HEK293 (cell line): ENCODE measurements around the gene PNPO.

Experiments
- KLF10 ChIP-seq: fragments of 450-650 bp; IDR thresholded peaks from 2 replicates; pipeline ENCODE4 v1.5.1; 2018; ENCODE audit warnings: missing biosample characterization, mild to moderate bottlenecking, missing genetic modification characterization
- KLF17 ChIP-seq: fragments of 450-650 bp; formaldehyde crosslinking; IDR thresholded peaks from 2 replicates; pipeline ENCODE4 v1.5.1; 2016; ENCODE audit warnings: missing biosample characterization, missing genetic modification characterization
- PRDM1 ChIP-seq: fragments of 450-650 bp; formaldehyde crosslinking; IDR thresholded peaks from 2 replicates; pipeline ENCODE4; 2016; ENCODE audit warnings: missing biosample characterization, missing genetic modification characterization
- PRDM6 ChIP-seq: fragments of 450-650 bp; formaldehyde crosslinking; IDR thresholded peaks from 2 replicates; pipeline ENCODE4 v1.5.1; 2017; ENCODE audit warnings: missing biosample characterization, missing genetic modification characterization
- SALL2 ChIP-seq: fragments of 450-650 bp; formaldehyde crosslinking; IDR thresholded peaks from 2 replicates; pipeline ENCODE4 v1.5.0; 2017; ENCODE audit warnings: missing biosample characterization, mild to moderate bottlenecking, missing genetic modification characterization, borderline replicate concordance
- SETDB1 ChIP-seq: IDR thresholded peaks from one replicate; pipeline ENCODE4 v1.6.1; 2017; ENCODE audit warnings: mild to moderate bottlenecking, low read length, moderate library complexity, mixed read lengths; ENCODE audit not compliant: insufficient read length
- SP7 ChIP-seq: fragments of 450-650 bp; formaldehyde crosslinking; IDR thresholded peaks from 2 replicates; pipeline ENCODE4 v1.5.1; 2016; ENCODE audit warnings: missing biosample characterization, missing genetic modification characterization
- WT1 ChIP-seq: fragments of 450-650 bp; formaldehyde crosslinking; IDR thresholded peaks from 2 replicates; pipeline ENCODE4 v1.5.1; 2016; ENCODE audit warnings: missing biosample characterization, missing genetic modification characterization
- YY2 ChIP-seq: fragments of 450-650 bp; formaldehyde crosslinking; IDR thresholded peaks from 2 replicates; pipeline ENCODE4 v1.5.1; 2016; ENCODE audit warnings: missing biosample characterization, missing genetic modification characterization
- ZBTB1 ChIP-seq: fragments of 450-650 bp; formaldehyde crosslinking; IDR thresholded peaks from 2 replicates; pipeline ENCODE4 v1.5.1; 2016; ENCODE audit warnings: missing biosample characterization, missing genetic modification characterization
- ZBTB17 ChIP-seq: fragments of 450-650 bp; formaldehyde crosslinking; IDR thresholded peaks from 2 replicates; pipeline ENCODE4 v1.5.1; 2016; ENCODE audit warnings: missing biosample characterization, missing genetic modification characterization
- ZEB2 ChIP-seq: fragments of 450-650 bp; formaldehyde crosslinking; IDR thresholded peaks from 2 replicates; pipeline ENCODE4 v1.5.1; 2016; ENCODE audit warnings: missing biosample characterization, missing genetic modification characterization
- ZFP3 ChIP-seq: fragments of 450-650 bp; formaldehyde crosslinking; IDR thresholded peaks from 2 replicates; pipeline ENCODE4 v1.5.1; 2016; ENCODE audit warnings: low read depth, missing biosample characterization, missing genetic modification characterization
- ZNF112 ChIP-seq: fragments of 450-650 bp; formaldehyde crosslinking; IDR thresholded peaks from 2 replicates; pipeline ENCODE4 v1.5.0; 2017; ENCODE audit warnings: missing biosample characterization, missing genetic modification characterization
- ZNF133 ChIP-seq: fragments of 450-650 bp; formaldehyde crosslinking; IDR thresholded peaks from 2 replicates; pipeline ENCODE4 v1.5.1; 2016; ENCODE audit warnings: missing biosample characterization, missing genetic modification characterization
- ZNF155 ChIP-seq: fragments of 450-650 bp; formaldehyde crosslinking; IDR thresholded peaks from 2 replicates; pipeline ENCODE4 v1.5.1; 2016; ENCODE audit warnings: missing biosample characterization, missing genetic modification characterization
- ZNF19 ChIP-seq: fragments of 450-650 bp; formaldehyde crosslinking; IDR thresholded peaks from 2 replicates; pipeline ENCODE4; 2016; ENCODE audit warnings: missing biosample characterization, missing genetic modification characterization, low read depth
- ZNF202 ChIP-seq: fragments of 450-650 bp; formaldehyde crosslinking; IDR thresholded peaks from 2 replicates; pipeline ENCODE4 v1.5.1; 2016; ENCODE audit warnings: missing biosample characterization, missing genetic modification characterization, borderline replicate concordance
- ZNF302 ChIP-seq: fragments of 450-650 bp; formaldehyde crosslinking; IDR thresholded peaks from 2 replicates; pipeline ENCODE4 v1.5.1; 2016; ENCODE audit warnings: missing biosample characterization, missing genetic modification characterization, low read depth
- ZNF501 ChIP-seq: fragments of 450-650 bp; formaldehyde crosslinking; IDR thresholded peaks from 2 replicates; pipeline ENCODE4 v1.5.1; 2016; ENCODE audit warnings: missing biosample characterization, missing genetic modification characterization
- ZNF510 ChIP-seq: fragments of 450-650 bp; formaldehyde crosslinking; IDR thresholded peaks from 2 replicates; pipeline ENCODE4 v1.5.1; 2018; ENCODE audit warnings: mild to moderate bottlenecking, missing genetic modification characterization, missing biosample characterization; ENCODE audit not compliant: insufficient replicate concordance
- ZNF529 ChIP-seq: fragments of 450-650 bp; formaldehyde crosslinking; IDR thresholded peaks from 2 replicates; pipeline ENCODE4 v1.5.1; 2017; ENCODE audit warnings: missing genetic modification characterization, missing biosample characterization; ENCODE audit not compliant: insufficient replicate concordance
- ZNF571 ChIP-seq: fragments of 450-650 bp; formaldehyde crosslinking; IDR thresholded peaks from 2 replicates; pipeline ENCODE4 v1.5.0; 2017; ENCODE audit warnings: missing biosample characterization, missing genetic modification characterization
- ZNF596 ChIP-seq: fragments of 450-650 bp; IDR thresholded peaks from 2 replicates; pipeline ENCODE4 v1.5.0; 2018; ENCODE audit warnings: missing biosample characterization, mild to moderate bottlenecking, missing genetic modification characterization, moderate library complexity
- ZNF610 ChIP-seq: fragments of 450-650 bp; formaldehyde crosslinking; IDR thresholded peaks from 2 replicates; pipeline ENCODE4 v1.5.1; 2016; ENCODE audit warnings: missing biosample characterization, missing genetic modification characterization, borderline replicate concordance
- ZNF654 ChIP-seq: fragments of 450-650 bp; formaldehyde crosslinking; IDR thresholded peaks from 2 replicates; pipeline ENCODE4 v1.5.1; 2016; ENCODE audit warnings: low read depth, missing biosample characterization, missing genetic modification characterization
- ZNF768 ChIP-seq: fragments of 450-650 bp; formaldehyde crosslinking; IDR thresholded peaks from 2 replicates; pipeline ENCODE4 v1.5.1; 2018; ENCODE audit warnings: missing biosample characterization, mild to moderate bottlenecking, missing genetic modification characterization
- ZNF785 ChIP-seq: fragments of 450-650 bp; formaldehyde crosslinking; IDR thresholded peaks from 2 replicates; pipeline ENCODE4 v1.5.1; 2016; ENCODE audit warnings: missing biosample characterization, missing genetic modification characterization
- ZNF792 ChIP-seq: fragments of 450-650 bp; formaldehyde crosslinking; IDR thresholded peaks from 2 replicates; pipeline ENCODE4 v1.5.1; 2016; ENCODE audit warnings: missing biosample characterization, missing genetic modification characterization
- TF ChIP-seq, protein P1 (sequence below): fragments of 450-650 bp; formaldehyde crosslinking; IDR thresholded peaks from 2 replicates; pipeline ENCODE4 v1.5.1; 2016; ENCODE audit warnings: missing biosample characterization, missing genetic modification characterization
- TF ChIP-seq, protein P2 (sequence below): fragments of 450-650 bp; formaldehyde crosslinking; IDR thresholded peaks from 2 replicates; pipeline ENCODE4 v1.5.1; 2016; ENCODE audit warnings: missing biosample characterization, missing genetic modification characterization
- TF ChIP-seq, protein P3 (sequence below): fragments of 450-650 bp; formaldehyde crosslinking; IDR thresholded peaks from 2 replicates; pipeline ENCODE4 v1.5.1; 2017; ENCODE audit warnings: missing biosample characterization, missing genetic modification characterization
- TF ChIP-seq, protein P4 (sequence below): fragments of 450-650 bp; formaldehyde crosslinking; IDR thresholded peaks from 2 replicates; pipeline ENCODE4 v1.5.1; 2016; ENCODE audit warnings: missing biosample characterization, missing genetic modification characterization

PNPO gene

GRCh38 chr17:47987240-47987835, 46.0 kb downstream of the PNPO start (continued):
- TF ChIP-seq ZNF133 (tag by site-specific recombination), result no peak
- peak; percentile 92 for TF ChIP-seq WT1 (tag by site-specific recombination)
- TF ChIP-seq, protein P1, sequence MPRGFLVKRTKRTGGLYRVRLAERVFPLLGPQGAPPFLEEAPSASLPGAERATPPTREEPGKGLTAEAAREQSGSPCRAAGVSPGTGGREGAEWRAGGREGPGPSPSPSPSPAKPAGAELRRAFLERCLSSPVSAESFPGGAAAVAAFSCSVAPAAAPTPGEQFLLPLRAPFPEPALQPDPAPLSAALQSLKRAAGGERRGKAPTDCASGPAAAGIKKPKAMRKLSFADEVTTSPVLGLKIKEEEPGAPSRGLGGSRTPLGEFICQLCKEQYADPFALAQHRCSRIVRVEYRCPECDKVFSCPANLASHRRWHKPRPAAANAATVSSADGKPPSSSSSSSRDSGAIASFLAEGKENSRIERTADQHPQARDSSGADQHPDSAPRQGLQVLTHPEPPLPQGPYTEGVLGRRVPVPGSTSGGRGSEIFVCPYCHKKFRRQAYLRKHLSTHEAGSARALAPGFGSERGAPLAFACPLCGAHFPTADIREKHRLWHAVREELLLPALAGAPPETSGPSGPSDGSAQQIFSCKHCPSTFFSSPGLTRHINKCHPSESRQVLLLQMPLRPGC (tag by site-specific recombination), result no peak
- TF ChIP-seq ZNF768, result no peak
- TF ChIP-seq, protein P2, sequence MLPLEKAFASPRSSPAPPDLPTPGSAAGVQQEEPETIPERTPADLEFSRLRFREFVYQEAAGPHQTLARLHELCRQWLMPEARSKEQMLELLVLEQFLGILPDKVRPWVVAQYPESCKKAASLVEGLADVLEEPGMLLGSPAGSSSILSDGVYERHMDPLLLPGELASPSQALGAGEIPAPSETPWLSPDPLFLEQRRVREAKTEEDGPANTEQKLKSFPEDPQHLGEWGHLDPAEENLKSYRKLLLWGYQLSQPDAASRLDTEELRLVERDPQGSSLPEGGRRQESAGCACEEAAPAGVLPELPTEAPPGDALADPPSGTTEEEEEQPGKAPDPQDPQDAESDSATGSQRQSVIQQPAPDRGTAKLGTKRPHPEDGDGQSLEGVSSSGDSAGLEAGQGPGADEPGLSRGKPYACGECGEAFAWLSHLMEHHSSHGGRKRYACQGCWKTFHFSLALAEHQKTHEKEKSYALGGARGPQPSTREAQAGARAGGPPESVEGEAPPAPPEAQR (tag by site-specific recombination), result no peak
- no peak for TF ChIP-seq PRDM1 (tag by site-specific recombination)
- no peak for TF ChIP-seq ZNF529
- TF ChIP-seq SP7, result peak; percentile 50
- TF ChIP-seq ZNF792, result no peak
- no peak for TF ChIP-seq ZBTB1 (tag by site-specific recombination)
- TF ChIP-seq, protein P3, sequence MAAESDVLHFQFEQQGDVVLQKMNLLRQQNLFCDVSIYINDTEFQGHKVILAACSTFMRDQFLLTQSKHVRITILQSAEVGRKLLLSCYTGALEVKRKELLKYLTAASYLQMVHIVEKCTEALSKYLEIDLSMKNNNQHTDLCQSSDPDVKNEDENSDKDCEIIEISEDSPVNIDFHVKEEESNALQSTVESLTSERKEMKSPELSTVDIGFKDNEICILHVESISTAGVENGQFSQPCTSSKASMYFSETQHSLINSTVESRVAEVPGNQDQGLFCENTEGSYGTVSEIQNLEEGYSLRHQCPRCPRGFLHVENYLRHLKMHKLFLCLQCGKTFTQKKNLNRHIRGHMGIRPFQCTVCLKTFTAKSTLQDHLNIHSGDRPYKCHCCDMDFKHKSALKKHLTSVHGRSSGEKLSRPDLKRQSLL (tag by site-specific recombination), result no peak
- no peak for TF ChIP-seq ZNF654
- no peak for TF ChIP-seq ZNF610 (tag by site-specific recombination)
- no peak for TF ChIP-seq YY2 (tag by site-specific recombination)
- TF ChIP-seq ZNF112 (tag by site-specific recombination), result no peak
- no peak for TF ChIP-seq ZNF510
- TF ChIP-seq KLF17 (tag by site-specific recombination), result peak; percentile 69; the same call in 1 of the 2 replicates
- TF ChIP-seq ZNF155 (tag by site-specific recombination), result no peak
- no peak for TF ChIP-seq ZNF785 (tag by site-specific recombination)
- no peak for TF ChIP-seq ZEB2
- no peak for TF ChIP-seq KLF10 (tag by site-specific recombination)
- no peak for TF ChIP-seq ZNF202 (tag by site-specific recombination)
- peak; percentile 33; the same call in 1 of the 2 replicates for TF ChIP-seq PRDM6 (tag by site-specific recombination)
- no peak for TF ChIP-seq ZNF596 (tag by site-specific recombination)
- no peak for TF ChIP-seq ZNF571 (tag by site-specific recombination)
- no peak for TF ChIP-seq ZNF501
- no peak for TF ChIP-seq SETDB1
- TF ChIP-seq ZFP3 (tag by site-specific recombination), result no peak
- 0 out of 2 replicates have a peak, but pooled peaks have one; percentile 33 for TF ChIP-seq ZBTB17 (tag by site-specific recombination)
- TF ChIP-seq ZNF19 (tag by site-specific recombination), result no peak
- TF ChIP-seq, protein P4, sequence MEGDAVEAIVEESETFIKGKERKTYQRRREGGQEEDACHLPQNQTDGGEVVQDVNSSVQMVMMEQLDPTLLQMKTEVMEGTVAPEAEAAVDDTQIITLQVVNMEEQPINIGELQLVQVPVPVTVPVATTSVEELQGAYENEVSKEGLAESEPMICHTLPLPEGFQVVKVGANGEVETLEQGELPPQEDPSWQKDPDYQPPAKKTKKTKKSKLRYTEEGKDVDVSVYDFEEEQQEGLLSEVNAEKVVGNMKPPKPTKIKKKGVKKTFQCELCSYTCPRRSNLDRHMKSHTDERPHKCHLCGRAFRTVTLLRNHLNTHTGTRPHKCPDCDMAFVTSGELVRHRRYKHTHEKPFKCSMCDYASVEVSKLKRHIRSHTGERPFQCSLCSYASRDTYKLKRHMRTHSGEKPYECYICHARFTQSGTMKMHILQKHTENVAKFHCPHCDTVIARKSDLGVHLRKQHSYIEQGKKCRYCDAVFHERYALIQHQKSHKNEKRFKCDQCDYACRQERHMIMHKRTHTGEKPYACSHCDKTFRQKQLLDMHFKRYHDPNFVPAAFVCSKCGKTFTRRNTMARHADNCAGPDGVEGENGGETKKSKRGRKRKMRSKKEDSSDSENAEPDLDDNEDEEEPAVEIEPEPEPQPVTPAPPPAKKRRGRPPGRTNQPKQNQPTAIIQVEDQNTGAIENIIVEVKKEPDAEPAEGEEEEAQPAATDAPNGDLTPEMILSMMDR (tag by site-specific recombination), result peak; percentile 23; the same call in 1 of the 2 replicates
- no peak for TF ChIP-seq ZNF302 (tag by site-specific recombination)
- TF ChIP-seq SALL2 (tag by site-specific recombination), result no peak
